GM23338 (cell line): ENCODE results near the gene NAXE. TPM values are rescaled to one million over a fixed set of nuclear protein-coding genes. Genes with fewer than 3 reads are reported as not detected.

Experiments
- ATAC-seq: fragments of 200-7000 bp; cut with Tn5 transposase; 3 replicates; pipeline ENCODE4 v1.9.1; 2020
- DNase-seq: peaks from one replicate; pipeline ENCODE4 v3.0.0-alpha.2; 2015; ENCODE audit warnings: low spot score
- H2AFZ ChIP-seq: fragments of 200-600 bp; sonication (generic); 2 replicates; pipeline ENCODE4 v1.8.0; 2016; ENCODE audit warnings: antibody characterized with exemption, mild to moderate bottlenecking, moderate library complexity
- H3F3A ChIP-seq: fragments of 200-600 bp; sonication (generic); replicated peaks from 2 replicates; pipeline ENCODE4 v1.8.0; 2017; ENCODE audit warnings: antibody characterized with exemption, mixed run types, low read depth
- H3K27ac ChIP-seq: fragments of 200-600 bp; sonication (generic); 2 replicates; pipeline ENCODE4 v1.6.1; 2016; ENCODE audit warnings: low read depth
- H3K27me3 ChIP-seq: fragments of 200-600 bp; sonication (generic); 2 replicates; pipeline ENCODE4 v1.8.0; 2016; ENCODE audit warnings: mild to moderate bottlenecking, mixed run types, moderate library complexity; ENCODE audit not compliant: insufficient read depth
- H3K36me3 ChIP-seq: fragments of 200-600 bp; sonication (generic); 2 replicates; pipeline ENCODE4 v1.8.0; 2016; ENCODE audit warnings: mild to moderate bottlenecking; ENCODE audit not compliant: insufficient read depth
- H3K4me1 ChIP-seq: fragments of 200-600 bp; sonication (generic); 2 replicates; pipeline ENCODE4 v1.8.0; 2016; ENCODE audit warnings: mild to moderate bottlenecking, moderate library complexity; ENCODE audit not compliant: insufficient read depth
- H3K4me2 ChIP-seq: fragments of 200-600 bp; sonication (generic); 2 replicates; pipeline ENCODE4 v1.7.1; 2017; ENCODE audit warnings: mixed run types
- H3K4me3 ChIP-seq: fragments of 200-600 bp; sonication (generic); 2 replicates; pipeline ENCODE4 v1.6.1; 2016; ENCODE audit warnings: mixed run types
- H3K79me2 ChIP-seq: fragments of 200-600 bp; sonication (generic); replicated peaks from 2 replicates; pipeline ENCODE4 v1.8.0; 2017; ENCODE audit warnings: mild to moderate bottlenecking; ENCODE audit not compliant: insufficient read depth
- H3K9me2 ChIP-seq: fragments of 200-600 bp; sonication (generic); 2 replicates; pipeline ENCODE4 v1.8.0; 2017; ENCODE audit not compliant: insufficient read depth
- H4K20me1 ChIP-seq: fragments of 200-600 bp; sonication (generic); replicated peaks from 2 replicates; pipeline ENCODE4 v1.8.0; 2017; ENCODE audit warnings: mild to moderate bottlenecking; ENCODE audit not compliant: insufficient read depth
- H3K27ac Mint-ChIP-seq: 2 replicates; pipeline ENCODE4 v1.8.0; 2020; ENCODE audit warnings: inconsistent platforms, mild to moderate bottlenecking, moderate library complexity, mixed read lengths
- H3K27me3 Mint-ChIP-seq: 3 replicates; pipeline ENCODE4 v1.8.0; 2022; ENCODE audit warnings: low read depth, mild to moderate bottlenecking, moderate library complexity, mixed read lengths, inconsistent platforms; ENCODE audit not compliant: insufficient read depth, poor library complexity
- H3K36me3 Mint-ChIP-seq: 3 replicates; pipeline ENCODE4 v1.8.0; 2021; ENCODE audit warnings: low read depth, mild to moderate bottlenecking, inconsistent platforms, moderate library complexity, mixed read lengths
- H3K4me1 Mint-ChIP-seq: 3 replicates; pipeline ENCODE4 v1.8.0; 2020; ENCODE audit warnings: mild to moderate bottlenecking, inconsistent platforms, mixed read lengths
- H3K4me3 Mint-ChIP-seq: 3 replicates; pipeline ENCODE4 v1.8.0; 2021; ENCODE audit warnings: moderate library complexity, mild to moderate bottlenecking, inconsistent platforms, mixed read lengths
- H3K9me3 Mint-ChIP-seq: 3 replicates; pipeline ENCODE4 v1.8.0; 2020; ENCODE audit warnings: moderate library complexity, mild to moderate bottlenecking, inconsistent platforms, mixed read lengths
- CREB1 ChIP-seq: fragments of 250-450 bp; sonication (Bioruptor Pico); IDR thresholded peaks from 2 replicates; pipeline ENCODE4 v1.5.0; 2020; ENCODE audit warnings: low read depth, mild to moderate bottlenecking, moderate library complexity
- EZH2 ChIP-seq: fragments of 200-600 bp; sonication (generic); IDR thresholded peaks from one replicate; pipeline ENCODE4 v1.8.0; 2017; ENCODE audit warnings: antibody characterized with exemption, mild to moderate bottlenecking, low read depth; ENCODE audit not compliant: unreplicated experiment
- EZH2phosphoT487 ChIP-seq: fragments of 200-600 bp; sonication (generic); IDR thresholded peaks from one replicate; pipeline ENCODE4 v1.8.1; 2018; ENCODE audit warnings: antibody characterized with exemption; ENCODE audit not compliant: unreplicated experiment
- NANOG ChIP-seq: IDR thresholded peaks from 2 replicates; pipeline ENCODE4 v1.6.1; 2016; ENCODE audit warnings: antibody characterized with exemption, borderline replicate concordance
- POLR2AphosphoS5 ChIP-seq: IDR thresholded peaks from 2 replicates; pipeline ENCODE4 v1.6.1; 2016; ENCODE audit warnings: antibody characterized with exemption, low read depth
- REST ChIP-seq: IDR thresholded peaks from one replicate; pipeline ENCODE4 v1.6.1; 2018; ENCODE audit warnings: antibody characterized with exemption; ENCODE audit not compliant: unreplicated experiment
- STAT1 ChIP-seq: IDR thresholded peaks from one replicate; pipeline ENCODE4 v1.6.1; 2016; ENCODE audit warnings: antibody characterized with exemption; ENCODE audit not compliant: unreplicated experiment
- ZNF114 ChIP-seq: fragments of 250-450 bp; sonication (Bioruptor Pico); IDR thresholded peaks from 2 replicates; pipeline ENCODE4 v1.5.0; 2020; ENCODE audit warnings: mild to moderate bottlenecking, moderate library complexity
- ZNF331 ChIP-seq: fragments of 250-450 bp; sonication (Bioruptor Pico); IDR thresholded peaks from 2 replicates; pipeline ENCODE4 v1.5.0; 2020; ENCODE audit warnings: low read depth, mild to moderate bottlenecking, moderate library complexity
- polyA plus RNA-seq: library from polyadenylated mRNA; unstranded; fragments of >200 nt; fragmentation: Nextera tagmentation; extraction: Ambion mirVana; gene quantifications from 2 replicates; pipeline ENCODE4 v1.2.1, GENCODE V29; 2016
- total RNA-seq: library from RNA; depleted of rRNA; stranded (reverse); fragments of >200 nt; shearing (Covaris generic); gene quantifications from 2 replicates; pipeline ENCODE4 v1.2.3, GENCODE V29; 2014
- TF ChIP-seq, protein P1 (sequence below): IDR thresholded peaks from 2 replicates; pipeline ENCODE4 v1.6.1; 2016; ENCODE audit warnings: antibody characterized with exemption
- TF ChIP-seq, protein P2 (sequence below), 2 experiments: fragments of 200-600 bp in 1 of 2; sonication (generic) in 1 of 2; conservative IDR thresholded peaks; 2 replicates each; pipeline versions ENCODE4 v1.5.1 to v1.6.1; 2016 to 2017; ENCODE audit warnings: antibody characterized with exemption in 2 of 2, low read depth in 2 of 2, mild to moderate bottlenecking in 2 of 2, moderate library complexity in 1 of 2

Gene NAXE
- total and polyA plus RNA-seq, 2 experiments from 2014 or later = 82.1 to 87.5 TPM

DNA sequence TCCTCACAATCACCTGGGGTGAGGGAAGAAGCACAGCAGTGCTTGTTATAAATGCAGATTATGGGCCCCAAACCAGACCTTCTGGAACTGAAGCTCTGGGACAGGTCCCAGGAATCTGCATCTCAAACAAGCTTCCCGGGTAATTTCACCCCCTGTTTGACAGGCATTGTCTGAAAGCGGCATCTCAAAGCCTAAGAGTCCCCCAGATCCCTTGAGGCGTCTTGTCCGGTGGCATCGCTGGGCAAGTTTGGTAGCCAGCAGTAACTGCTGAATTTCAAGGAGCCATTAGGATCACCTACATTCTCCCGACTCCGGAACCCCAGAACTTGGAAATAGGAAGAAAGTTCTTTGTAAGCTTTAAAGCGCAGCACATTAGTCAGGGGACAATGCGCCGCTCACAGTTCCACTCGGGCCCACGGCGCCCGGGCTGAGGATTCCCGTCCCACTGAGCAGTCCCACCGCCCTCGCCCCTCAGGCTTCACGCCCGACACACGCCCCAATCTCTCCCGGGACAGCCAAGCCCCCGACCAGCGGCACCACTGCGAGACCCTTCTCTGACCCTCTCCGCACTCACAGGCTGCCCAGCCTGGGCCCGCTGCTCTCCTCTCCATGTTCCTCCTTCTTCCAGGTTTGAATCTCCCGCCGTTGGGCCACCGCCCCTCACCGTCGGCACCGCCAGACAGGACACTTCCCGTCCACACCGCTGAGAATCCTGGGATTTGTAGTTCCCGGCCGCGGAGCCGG lies 19.5 kb upstream of the NAXE start, which contains the start of gene IQGAP3 (continued):
- TF ChIP-seq, protein P1, sequence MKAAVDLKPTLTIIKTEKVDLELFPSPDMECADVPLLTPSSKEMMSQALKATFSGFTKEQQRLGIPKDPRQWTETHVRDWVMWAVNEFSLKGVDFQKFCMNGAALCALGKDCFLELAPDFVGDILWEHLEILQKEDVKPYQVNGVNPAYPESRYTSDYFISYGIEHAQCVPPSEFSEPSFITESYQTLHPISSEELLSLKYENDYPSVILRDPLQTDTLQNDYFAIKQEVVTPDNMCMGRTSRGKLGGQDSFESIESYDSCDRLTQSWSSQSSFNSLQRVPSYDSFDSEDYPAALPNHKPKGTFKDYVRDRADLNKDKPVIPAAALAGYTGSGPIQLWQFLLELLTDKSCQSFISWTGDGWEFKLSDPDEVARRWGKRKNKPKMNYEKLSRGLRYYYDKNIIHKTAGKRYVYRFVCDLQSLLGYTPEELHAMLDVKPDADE = peak; percentile 90
- TF ChIP-seq POLR2AphosphoS5 (peak; percentile 79), NANOG (no peak), EZH2 (no peak), REST (no peak), STAT1 (no peak)
- TF ChIP-seq, protein P2, sequence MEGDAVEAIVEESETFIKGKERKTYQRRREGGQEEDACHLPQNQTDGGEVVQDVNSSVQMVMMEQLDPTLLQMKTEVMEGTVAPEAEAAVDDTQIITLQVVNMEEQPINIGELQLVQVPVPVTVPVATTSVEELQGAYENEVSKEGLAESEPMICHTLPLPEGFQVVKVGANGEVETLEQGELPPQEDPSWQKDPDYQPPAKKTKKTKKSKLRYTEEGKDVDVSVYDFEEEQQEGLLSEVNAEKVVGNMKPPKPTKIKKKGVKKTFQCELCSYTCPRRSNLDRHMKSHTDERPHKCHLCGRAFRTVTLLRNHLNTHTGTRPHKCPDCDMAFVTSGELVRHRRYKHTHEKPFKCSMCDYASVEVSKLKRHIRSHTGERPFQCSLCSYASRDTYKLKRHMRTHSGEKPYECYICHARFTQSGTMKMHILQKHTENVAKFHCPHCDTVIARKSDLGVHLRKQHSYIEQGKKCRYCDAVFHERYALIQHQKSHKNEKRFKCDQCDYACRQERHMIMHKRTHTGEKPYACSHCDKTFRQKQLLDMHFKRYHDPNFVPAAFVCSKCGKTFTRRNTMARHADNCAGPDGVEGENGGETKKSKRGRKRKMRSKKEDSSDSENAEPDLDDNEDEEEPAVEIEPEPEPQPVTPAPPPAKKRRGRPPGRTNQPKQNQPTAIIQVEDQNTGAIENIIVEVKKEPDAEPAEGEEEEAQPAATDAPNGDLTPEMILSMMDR (conservative IDR thresholded peaks at IDR 0.05; ENCODE audit: low read depth in 2 of 2) = no peak

- Histone ChIP-seq H3K27ac (no peak overlapping the region), H3K4me2 (peak overlapping the region; percentile 98), H3K4me1 (peaks cover 10% of the 10 kb centered on the region), H3K4me3 (peak overlapping the region; percentile 96), H3K36me3 (0 out of 2 replicates have a peak, but pooled peaks cover 6% of the 10 kb centered on the region), H3K9me2 (no peaks in the 10 kb centered on the region), H3F3A (0 out of 2 replicates have a peak, but pooled peaks cover 12% of the 10 kb centered on the region), H3K79me2 (peaks cover 16% of the 10 kb centered on the region), H2AFZ (peak overlapping the region; percentile 99), H4K20me1 (peaks cover 4% of the 10 kb centered on the region), H3K27me3 (no peaks in the 10 kb centered on the region)
- peaks cover 5% of the 10 kb centered on the region for H3K27me3 Mint-ChIP-seq
- no peaks in the 10 kb centered on the region for H3K9me3 Mint-ChIP-seq
- ATAC-seq (peak; percentile 13), DNase-seq (no peak)
- H3K27ac Mint-ChIP-seq = no peak overlapping the region
- peak overlapping the region; percentile 96 for H3K4me3 Mint-ChIP-seq
- H3K4me1 Mint-ChIP-seq = peaks cover 15% of the 10 kb centered on the region
- peaks cover 12% of the 10 kb centered on the region for H3K36me3 Mint-ChIP-seq
- TF ChIP-seq CREB1 (CRISPR knock-in tag) = no peak
- no peak for TF ChIP-seq ZNF114 (CRISPR knock-in tag)
- TF ChIP-seq, protein P1 = no peak
- TF ChIP-seq POLR2AphosphoS5 = no peak
- no peak for TF ChIP-seq STAT1
- no peak for TF ChIP-seq REST
- no peak for TF ChIP-seq EZH2phosphoT487
- TF ChIP-seq ZNF331 = no peak
- TF ChIP-seq, protein P2 (conservative IDR thresholded peaks at IDR 0.05; ENCODE audit: low read depth in 2 of 2) = no peak
Measured at GRCh38 chr1:156572663-156573018, 18.9 kb upstream of the NAXE start.
